Heart right ventricle (tissue), 16 donors: ENCODE measurements around the gene ACER3. TPM values are rescaled to one million over a fixed set of nuclear protein-coding genes. Genes with fewer than 3 reads are reported as not detected.
"Not testable (repeated sequence)": the region's sequence is repeated elsewhere in the genome, so short reads cannot be mapped to it uniquely, and the experiment has no call there.

Experiments
- ATAC-seq, 8 donors: fragments of 200-7000 bp; cut with Tn5 transposase; one replicate each; pipeline ENCODE4 v1.9.1; 2020; ENCODE audit warnings: mild to moderate bottlenecking in 8 of 8, moderate library complexity in 8 of 8, moderate number of reproducible peaks in 1 of 8
- DNase-seq, 2 donors: peaks; one replicate each; pipeline ENCODE4 v3.0.0-alpha.2; 2020
- H3K27ac ChIP-seq, 10 donors: fragments of 200-600 bp; sonication (generic) in 2 of 10; one replicate each; pipeline versions ENCODE4 v1.5.0 to v1.8.0; 2020 to 2022; ENCODE audit warnings: mild to moderate bottlenecking in 3 of 10
- H3K27me3 ChIP-seq, 7 donors: fragments of 200-600 bp; one replicate each; pipeline ENCODE4 v1.8.0; 2021 to 2022; ENCODE audit warnings: mild to moderate bottlenecking in 2 of 7
- H3K36me3 ChIP-seq, 9 donors: fragments of 200-600 bp; sonication (generic) in 1 of 9; one replicate each; pipeline versions ENCODE4 v1.5.0 to v1.8.0; 2020 to 2022; ENCODE audit warnings: mild to moderate bottlenecking in 2 of 9
- H3K4me1 ChIP-seq, 9 donors: fragments of 200-600 bp; sonication (generic) in 1 of 9; one replicate each; pipeline versions ENCODE4 v1.5.0 to v1.8.0; 2020 to 2022; ENCODE audit warnings: mild to moderate bottlenecking in 4 of 9
- H3K4me3 ChIP-seq, 10 donors: fragments of 200-600 bp; sonication (generic) in 2 of 10; one replicate each; pipeline versions ENCODE4 v1.5.0 to v1.8.0; 2020 to 2022; ENCODE audit warnings: mild to moderate bottlenecking in 7 of 10, moderate library complexity in 2 of 10
- H3K9me3 ChIP-seq, 11 donors: fragments of 200-600 bp in 10 of 11; sonication (generic) in 2 of 11; one replicate each; pipeline versions ENCODE4 v1.5.0 to v1.8.0; 2013 to 2022; ENCODE audit warnings: mild to moderate bottlenecking in 2 of 11, control low read depth in 1 of 11, moderate library complexity in 1 of 11
- WGBS, 2 donors: extraction: QIAGEN DNeasy Blood & Tissue Kit; methylation state at CpG; one replicate each; pipeline ENCODE4 v1.1.7; 2013; ENCODE audit warnings: inconsistent platforms in 1 of 2; 5-methylcytosine and 5-hydroxymethylcytosine counted together
- intact Hi-C, 10 donors: fragments of 100-400 bp; cut with DNase I; formaldehyde crosslinking; loops; one replicate each; pipeline versions ENCODE4 v1.11.1 to v1.14.2; 2022
- polyA plus RNA-seq, 2 donors: library from polyadenylated mRNA; stranded (reverse); fragments of 200-250 nt; gene quantifications; one replicate each; pipeline ENCODE4 v1.2.3, GENCODE V29; 2013
- total RNA-seq, 10 donors: library from RNA; stranded (reverse); fragmentation: NEBNext Ultra II Directional in 3 of 10; extraction: Animal tissue kit (Norgen Biotek cat#: 25700) in 3 of 10; gene quantifications; one replicate each; pipeline versions ENCODE4 v1.2.1 to v1.2.4, GENCODE V29; 2021 to 2023
- TF ChIP-seq, protein P1 (sequence below), 9 donors: fragments of 200-600 bp; sonication (generic) in 2 of 9; IDR thresholded peaks; one replicate each; pipeline versions ENCODE4 v1.5.0 to v1.8.0; 2021 to 2022; ENCODE audit warnings: antibody characterized with exemption in 9 of 9, mild to moderate bottlenecking in 5 of 9, moderate library complexity in 1 of 9
- donor health status: Arrhythmogenic right ventricular cardiomyopathy.
- donor health status: ischemic (EF 13 %, LVEDD 7.1; RV severe dilation, severe dysfunction).
- donor health status: healthy with polysubstance abuse.
- donor health status: DM: no; HTN: yes; CAD: no.
- donor health status: DM: no; HTN: no; CAD: no.
- donor health status: ischemic (EF 25% LVEDD 6.9; RV normal size, moderate dysfunction).
- donor health status: ischemic (EF 25% LVEDD 5.7; RV mildly dilated, moderate dysfunction).
- donor health status: healthy.
- donor health status: DM: yes; HTN: yes; CAD: no.
- donor health status: Ischemic cardiomyopathy.
- donor health status: ischemic (EF 35%, LVEDD 5.7; RV mildly dilated, moderate dysfunction).
- donor health status: nonischemic (EF 11% LVEDD 7.7; RV severe dilation, severe dysfunction).
- donor health status: DM: yes; HTN: yes; CAD: no.
- donor health status: PGD.
- donor health status: ischemic (EF 29% LVEDD 5.4; RV normal size, mild dysfunction).
- donor health status: nonischemic (EF 23%, LVEDD 6.1; RV moderate dilation, normal function).

The ACER3 gene
- total and polyA plus RNA-seq, 12 donors = 2.9 to 14.8 (median 9.6) TPM

GRCh38 chr11:76947190-76947589 lies 86.5 kb downstream of the ACER3 start:
- TF ChIP-seq, protein P1, sequence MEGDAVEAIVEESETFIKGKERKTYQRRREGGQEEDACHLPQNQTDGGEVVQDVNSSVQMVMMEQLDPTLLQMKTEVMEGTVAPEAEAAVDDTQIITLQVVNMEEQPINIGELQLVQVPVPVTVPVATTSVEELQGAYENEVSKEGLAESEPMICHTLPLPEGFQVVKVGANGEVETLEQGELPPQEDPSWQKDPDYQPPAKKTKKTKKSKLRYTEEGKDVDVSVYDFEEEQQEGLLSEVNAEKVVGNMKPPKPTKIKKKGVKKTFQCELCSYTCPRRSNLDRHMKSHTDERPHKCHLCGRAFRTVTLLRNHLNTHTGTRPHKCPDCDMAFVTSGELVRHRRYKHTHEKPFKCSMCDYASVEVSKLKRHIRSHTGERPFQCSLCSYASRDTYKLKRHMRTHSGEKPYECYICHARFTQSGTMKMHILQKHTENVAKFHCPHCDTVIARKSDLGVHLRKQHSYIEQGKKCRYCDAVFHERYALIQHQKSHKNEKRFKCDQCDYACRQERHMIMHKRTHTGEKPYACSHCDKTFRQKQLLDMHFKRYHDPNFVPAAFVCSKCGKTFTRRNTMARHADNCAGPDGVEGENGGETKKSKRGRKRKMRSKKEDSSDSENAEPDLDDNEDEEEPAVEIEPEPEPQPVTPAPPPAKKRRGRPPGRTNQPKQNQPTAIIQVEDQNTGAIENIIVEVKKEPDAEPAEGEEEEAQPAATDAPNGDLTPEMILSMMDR (IDR thresholded peaks at IDR 0.05) = no peak
- Histone ChIP-seq H3K4me3 (no peak overlapping the region), H3K36me3 (no peaks in the 10 kb centered on the region), H3K9me3 (peaks cover 0 to 31% (median 10%) of the 10 kb centered on the region in 11 donors), H3K4me1 (no peaks in the 10 kb centered on the region), H3K27me3 (no peaks in the 10 kb centered on the region), H3K27ac (no peak overlapping the region)
- intact Hi-C loops = no loop called here
- 89 to 97% methylated on average over 1 of the region's 1 CpG for WGBS, 2 donors
- ATAC-seq (no peak), DNase-seq (no peak)

GRCh38 chr11:76947800-76948199 lies 87.1 kb downstream of the ACER3 start:
- no peak overlapping the region for H3K27ac ChIP-seq
- H3K36me3 ChIP-seq = no peaks in the 10 kb centered on the region
- H3K27me3 ChIP-seq = no peaks in the 10 kb centered on the region
- DNase-seq (no peak), ATAC-seq (no peak)
- H3K9me3 ChIP-seq = peaks cover 0 to 26% (median 10%) of the 10 kb centered on the region in 11 donors
- no peak overlapping the region for H3K4me3 ChIP-seq
- 94% methylated on average over 3 of the region's 3 CpGs for WGBS, 2 donors
- H3K4me1 ChIP-seq = no peaks in the 10 kb centered on the region
- TF ChIP-seq, protein P1 (IDR thresholded peaks at IDR 0.05) = no peak
- intact Hi-C loops = no loop called here

DNA sequence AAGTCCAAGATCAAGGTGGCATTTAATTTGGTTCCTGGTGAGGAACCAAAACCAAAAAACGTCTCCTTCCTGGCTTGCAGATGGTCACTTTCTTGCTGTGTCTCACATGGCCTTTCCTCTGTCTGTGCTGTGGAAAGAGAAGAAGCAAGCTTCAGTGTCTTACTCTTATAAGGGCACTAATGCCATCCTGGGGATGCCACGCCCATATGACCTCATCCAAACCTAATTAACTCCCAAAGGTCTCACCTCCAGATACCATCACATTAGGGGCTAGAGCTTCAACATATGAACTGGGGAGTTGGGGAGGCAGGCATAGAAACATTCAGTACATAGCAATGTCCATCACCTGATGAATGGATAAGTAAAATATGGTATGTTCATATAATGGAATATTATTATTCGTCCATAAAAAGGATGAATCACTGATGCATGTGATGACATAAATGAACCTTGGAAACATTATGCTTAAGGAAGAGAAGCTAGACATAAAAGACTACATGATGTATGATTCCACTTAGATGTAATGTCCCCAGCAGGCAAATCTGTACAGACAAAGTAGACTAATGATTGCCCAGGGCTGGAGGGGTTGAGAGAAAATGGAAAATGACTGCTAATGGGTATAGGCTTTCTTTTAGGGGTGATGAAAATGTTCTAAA lies 94.9 kb downstream of the ACER3 start:
- H3K36me3 ChIP-seq = peaks cover 0 to 32% (median 0%) of the 10 kb centered on the region in 9 donors
- no peaks in the 10 kb centered on the region for H3K4me1 ChIP-seq
- H3K27ac ChIP-seq = no peak overlapping the region
- intact Hi-C loops = no loop called here
- H3K9me3 ChIP-seq = no peaks in the 10 kb centered on the region
- DNase-seq = no peak
- TF ChIP-seq, protein P1 (IDR thresholded peaks at IDR 0.05) = no peak
- H3K27me3 ChIP-seq = no peaks in the 10 kb centered on the region
- no peak for ATAC-seq
- 93 to 94% methylated on average over 3 of the region's 3 CpGs for WGBS, 2 donors
- no peak overlapping the region for H3K4me3 ChIP-seq

DNA sequence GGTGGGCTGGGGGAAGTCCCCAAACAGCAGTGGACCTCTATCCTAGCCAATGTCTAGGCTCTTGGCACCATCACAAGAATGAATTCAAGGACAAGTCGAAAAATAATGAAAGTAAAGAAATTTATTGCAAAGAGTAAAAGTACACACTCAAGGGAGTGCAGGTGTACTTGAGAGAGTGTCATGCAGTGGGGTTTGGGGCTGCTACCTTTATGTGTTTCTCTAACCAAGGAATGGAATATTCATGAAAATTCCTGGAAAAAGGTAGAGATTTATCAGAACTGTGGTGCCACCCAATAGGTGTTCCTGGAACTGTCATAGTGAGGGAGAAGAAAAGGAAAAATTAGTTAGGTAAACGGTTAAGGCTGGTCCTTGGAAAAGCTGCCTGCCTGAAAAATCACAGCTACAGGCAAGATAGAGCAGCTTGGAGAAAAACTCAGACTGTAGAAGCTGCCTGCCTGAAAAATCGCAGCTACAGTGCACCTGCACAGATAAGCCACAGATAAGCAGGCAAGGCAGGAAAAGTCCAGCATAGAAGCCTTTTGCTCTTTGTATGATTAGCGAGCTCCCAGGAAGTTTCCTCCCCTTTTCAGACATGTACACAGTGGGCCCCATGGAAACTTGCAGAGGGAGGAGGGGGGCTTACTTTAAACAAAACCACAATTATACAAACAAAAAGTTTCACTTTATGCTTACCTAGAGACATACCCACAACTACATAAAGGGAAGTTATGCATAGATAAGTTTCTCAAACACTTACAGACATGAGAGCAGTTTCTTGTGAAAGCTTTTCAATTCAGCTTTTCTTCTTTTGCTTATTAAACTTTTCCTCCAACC lies 102.1 kb downstream of the ACER3 start:
- no peak for ATAC-seq
- no peak overlapping the region for H3K4me3 ChIP-seq
- H3K36me3 ChIP-seq = peaks cover 0 to 53% (median 6%) of the 10 kb centered on the region in 9 donors
- 71 to 72% methylated on average over 4 of the region's 4 CpGs for WGBS, 2 donors
- H3K4me1 ChIP-seq = no peaks in the 10 kb centered on the region
- no peaks in the 10 kb centered on the region for H3K27me3 ChIP-seq
- intact Hi-C loops = no loop called here
- TF ChIP-seq, protein P1 (IDR thresholded peaks at IDR 0.05) = no peak
- DNase-seq = no peak
- peaks cover 0 to 8% (median 0%) of the 10 kb centered on the region in 11 donors for H3K9me3 ChIP-seq
- H3K27ac ChIP-seq = no peak overlapping the region

DNA sequence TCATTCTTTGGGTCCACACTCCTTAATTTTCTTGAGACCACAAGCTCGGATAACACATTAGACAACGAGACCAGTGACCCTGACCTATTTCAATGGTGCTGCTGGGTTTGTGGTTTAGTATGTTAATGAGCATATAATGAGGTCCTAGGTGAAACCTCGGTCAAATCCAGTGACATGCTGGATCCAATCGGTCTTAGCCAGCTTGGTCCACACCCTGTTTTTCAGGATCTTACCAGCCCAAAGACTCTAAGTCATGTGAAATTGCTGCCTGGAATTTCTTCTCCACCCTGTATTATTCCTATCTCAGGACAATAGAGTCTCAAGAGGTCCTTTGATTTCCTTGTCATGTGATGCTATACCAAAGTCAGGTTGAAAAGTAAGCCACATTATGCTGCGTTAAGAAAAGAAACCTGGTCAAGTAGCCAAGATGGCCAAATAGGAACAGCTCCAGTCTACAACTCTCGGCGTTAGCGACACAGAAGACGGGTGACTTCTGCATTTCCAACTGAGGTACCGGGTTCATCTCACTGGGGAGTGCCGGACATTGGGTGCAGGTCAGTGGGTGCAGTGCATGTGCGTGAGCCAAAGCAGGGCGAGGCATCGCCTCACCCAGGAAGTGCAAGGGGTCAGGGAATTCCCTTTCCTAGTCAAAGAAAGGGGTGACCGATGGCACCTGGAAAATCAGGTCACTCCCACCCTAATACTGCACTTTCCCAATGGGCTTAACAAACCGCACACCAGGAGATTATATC lies 102.9 kb downstream of the ACER3 start:
- DNase-seq, H3K4me1 ChIP-seq, H3K4me3 ChIP-seq, ATAC-seq, intact Hi-C loops, H3K27ac ChIP-seq, H3K27me3 ChIP-seq, H3K9me3 ChIP-seq: not testable (repeated sequence)
- H3K36me3 ChIP-seq = peaks cover 0 to 52% (median 6%) of the 10 kb centered on the region in 9 donors
- 95 to 96% methylated on average over 16 of the region's 16 CpGs for WGBS, 2 donors
